Ovary (tissue), 3 donors: ENCODE results near the gene ZFP36.

Source experiments
- CTCF ChIP-seq, 3 donors: fragments of 450-650 bp in 2 of 3; fragments of 200-600 bp in 1 of 3; IDR thresholded peaks; one replicate each; pipeline versions ENCODE4 v1.5.1 to v1.8.0; 2016 to 2022; ENCODE audit warnings: antibody characterized with exemption in 3 of 3, mild to moderate bottlenecking in 1 of 3
- POLR2A ChIP-seq: fragments of 450-650 bp; IDR thresholded peaks from one replicate; pipeline ENCODE4 v1.6.1; 2017; ENCODE audit warnings: antibody characterized with exemption, mild to moderate bottlenecking, moderate library complexity
- donor health status: DM: no; HTN: no; CAD: no.

- TF ChIP-seq CTCF (IDR thresholded peaks at IDR 0.05) (peak in 1 of 3 donors; percentile 8), POLR2A (peak; percentile 61)
These were observed 4.6 kb downstream of the ZFP36 start for GRCh38 chr19:39411081-39411831.
